K562 (cell line): ENCODE measurements around the gene UBXN11. TPM values are rescaled to one million over a fixed set of nuclear protein-coding genes. Genes with fewer than 3 reads are reported as not detected.
A peak's percentile ranks its signal among the peaks of the same experiment; 100 is the strongest.

Source experiments
- CAMTA2 ChIP-seq: fragments of 250-450 bp; sonication (Bioruptor Pico); conservative IDR thresholded peaks from 2 replicates; pipeline ENCODE4 v1.5.1; 2022
- CBX2 ChIP-seq: fragments of 200-600 bp; sonication (generic); IDR thresholded peaks from one replicate; pipeline ENCODE4 v1.6.1; 2012; ENCODE audit warnings: mild to moderate bottlenecking, low read length, inconsistent platforms; ENCODE audit not compliant: insufficient read depth, poor library complexity, severe bottlenecking
- CREBBP ChIP-seq: IDR thresholded peaks from one replicate; pipeline ENCODE4 v1.6.1; 2012; ENCODE audit warnings: low read depth, mild to moderate bottlenecking, control low read depth, inconsistent platforms, low read length
- ELK3 ChIP-seq: fragments of 450-650 bp; formaldehyde crosslinking; IDR thresholded peaks from 2 replicates; pipeline ENCODE4 v1.4.0; 2020; ENCODE audit warnings: mild to moderate bottlenecking
- HDAC3 ChIP-seq: fragments of 450-650 bp; IDR thresholded peaks from 2 replicates; pipeline ENCODE4 v1.6.1; 2018; ENCODE audit warnings: borderline replicate concordance, mild to moderate bottlenecking, moderate library complexity; ENCODE audit not compliant: partially characterized antibody
- HNRNPH1 ChIP-seq: fragments of 200-400 bp; formaldehyde crosslinking; optimal IDR thresholded peaks from 2 replicates; pipeline ENCODE3; 2017; ENCODE audit warnings: low read depth, mild to moderate bottlenecking, low read length, moderate library complexity
- NFXL1 ChIP-seq: fragments of 450-650 bp; formaldehyde crosslinking; IDR thresholded peaks from 2 replicates; pipeline ENCODE4 v1.4.0; 2021; ENCODE audit warnings: mild to moderate bottlenecking
- NR3C1 ChIP-seq: sonication (generic); formaldehyde crosslinking; IDR thresholded peaks from 2 replicates; pipeline ENCODE4 v1.8.1; 2022; ENCODE audit warnings: missing genetic modification reagents
- PBX2 ChIP-seq, 2 experiments: IDR thresholded peaks in 1 of 2; conservative IDR thresholded peaks in 1 of 2; 2 replicates each; pipeline ENCODE4 v1.6.1; 2016; ENCODE audit warnings: low read depth in 2 of 2, mild to moderate bottlenecking in 1 of 2, missing compliant biosample characterization in 1 of 2, missing genetic modification characterization in 1 of 2, moderate library complexity in 1 of 2
- SMAD2 ChIP-seq: fragments of 150-350 bp; IDR thresholded peaks from 2 replicates; pipeline ENCODE4 v1.6.1; 2014; ENCODE audit warnings: low read depth, mild to moderate bottlenecking, low read length
- TAF9B ChIP-seq: fragments of 450-650 bp; IDR thresholded peaks from 2 replicates; pipeline ENCODE4 v1.6.1; 2018; ENCODE audit warnings: mild to moderate bottlenecking; ENCODE audit not compliant: partially characterized antibody
- TARDBP ChIP-seq: fragments of 450-650 bp; IDR thresholded peaks from 2 replicates; pipeline ENCODE4 v1.6.1; 2016
- TEAD1 ChIP-seq, 2 experiments: fragments of 450-650 bp in 1 of 2; sonication (generic) in 1 of 2; formaldehyde crosslinking; IDR thresholded peaks; 2 replicates each; pipeline versions ENCODE4 v1.4.0 to v1.8.0; 2020 to 2022; ENCODE audit warnings: mild to moderate bottlenecking in 2 of 2, missing genetic modification reagents in 1 of 2
- YBX1 ChIP-seq: fragments of 450-650 bp; IDR thresholded peaks from 2 replicates; pipeline ENCODE4 v1.7.1; 2016; ENCODE audit warnings: mild to moderate bottlenecking
- ZBTB34 ChIP-seq: fragments of 250-450 bp; sonication (Bioruptor Pico); IDR thresholded peaks from 2 replicates; pipeline ENCODE4 v1.8.0; 2021; ENCODE audit warnings: mild to moderate bottlenecking, moderate library complexity
- ZFP30 ChIP-seq: fragments of 250-450 bp; sonication (Bioruptor Pico); IDR thresholded peaks from 2 replicates; pipeline ENCODE4 v1.8.0; 2022; ENCODE audit warnings: moderate library complexity, mild to moderate bottlenecking, inconsistent platforms, borderline replicate concordance
- ZNF217 ChIP-seq: sonication (generic); formaldehyde crosslinking; IDR thresholded peaks from 2 replicates; pipeline ENCODE4 v1.8.0; 2022; ENCODE audit warnings: mild to moderate bottlenecking, missing genetic modification reagents
- ZNF76 ChIP-seq: fragments of 250-450 bp; sonication (Bioruptor Pico); IDR thresholded peaks from 2 replicates; pipeline ENCODE4 v1.4.0; 2020; ENCODE audit warnings: mild to moderate bottlenecking, moderate library complexity, borderline replicate concordance
- polyA plus RNA-seq, 8 experiments: library from polyadenylated mRNA; depleted of rRNA in 4 of 8; stranded (reverse) in 5 of 8; unstranded in 3 of 8; fragments of >200 nt; fragmentation: Nextera tagmentation in 2 of 8; fragmentation: Illumina TruSeq in 1 of 8; extraction: Ambion mirVana in 2 of 8; extraction: Trizol in 1 of 8; gene quantifications; 2 replicates each; pipeline versions ENCODE4 v1.2.1 to v1.2.3, GENCODE V29; 2011 to 2014; ENCODE audit warnings: inconsistent platforms in 1 of 8, missing spikeins in 1 of 8
- total RNA-seq, 7 experiments: library from RNA; depleted of rRNA in 6 of 7; stranded (reverse); fragments of >200 nt in 6 of 7; fragmentation: Illumina TruSeq in 2 of 7; extraction: Trizol in 2 of 7; gene quantifications; 2 replicates each; pipeline versions ENCODE4 v1.2.1 to v1.2.3, GENCODE V29; 2011 to 2021; ENCODE audit warnings: low replicate concordance in 1 of 7
- TF ChIP-seq, protein P1 (sequence below), 2 experiments: IDR thresholded peaks; 2 replicates each; pipeline ENCODE4 v1.6.1; 2012; ENCODE audit warnings: improper control_type of control experiment in 2 of 2, low read depth in 2 of 2, low read length in 2 of 2, borderline replicate concordance in 1 of 2

UBXN11 gene
- total and polyA plus RNA-seq, 9 of the 15 experiments (the other 6 are each of a cell fraction or from before 2014, with no cell fraction given), result 0.48 to 34.3 (median 11.3) TPM

- TF ChIP-seq ZFP30 (CRISPR knock-in tag), result no peak
- peak in 1 of 2 experiments; percentile 72; a peak in 2 of 4 replicates for TF ChIP-seq TEAD1 (CRISPR knock-in tag; IDR thresholded peaks at IDR 0.05)
- no peak for TF ChIP-seq PBX2 (CRISPR knock-in tag; IDR thresholded peaks at IDR 0.05; ENCODE audit: low read depth)
- no peak for TF ChIP-seq PBX2 (tag; conservative IDR thresholded peaks at IDR 0.05; ENCODE audit: low read depth)
- TF ChIP-seq CREBBP, result no peak
- no peak for TF ChIP-seq ZNF76 (CRISPR knock-in tag)
- peak; percentile 83; the same call in 1 of the 2 replicates for TF ChIP-seq CAMTA2
- TF ChIP-seq HDAC3, result no peak
- no peak for TF ChIP-seq ZNF217
- TF ChIP-seq CBX2, result no peak
- TF ChIP-seq TARDBP, result no peak
- 0 out of 2 replicates have a peak, but pooled peaks have one; percentile 24 for TF ChIP-seq NR3C1 (CRISPR knock-in tag)
- no peak for TF ChIP-seq HNRNPH1
- no peak for TF ChIP-seq TAF9B
- TF ChIP-seq YBX1, result no peak
- TF ChIP-seq, protein P1, sequence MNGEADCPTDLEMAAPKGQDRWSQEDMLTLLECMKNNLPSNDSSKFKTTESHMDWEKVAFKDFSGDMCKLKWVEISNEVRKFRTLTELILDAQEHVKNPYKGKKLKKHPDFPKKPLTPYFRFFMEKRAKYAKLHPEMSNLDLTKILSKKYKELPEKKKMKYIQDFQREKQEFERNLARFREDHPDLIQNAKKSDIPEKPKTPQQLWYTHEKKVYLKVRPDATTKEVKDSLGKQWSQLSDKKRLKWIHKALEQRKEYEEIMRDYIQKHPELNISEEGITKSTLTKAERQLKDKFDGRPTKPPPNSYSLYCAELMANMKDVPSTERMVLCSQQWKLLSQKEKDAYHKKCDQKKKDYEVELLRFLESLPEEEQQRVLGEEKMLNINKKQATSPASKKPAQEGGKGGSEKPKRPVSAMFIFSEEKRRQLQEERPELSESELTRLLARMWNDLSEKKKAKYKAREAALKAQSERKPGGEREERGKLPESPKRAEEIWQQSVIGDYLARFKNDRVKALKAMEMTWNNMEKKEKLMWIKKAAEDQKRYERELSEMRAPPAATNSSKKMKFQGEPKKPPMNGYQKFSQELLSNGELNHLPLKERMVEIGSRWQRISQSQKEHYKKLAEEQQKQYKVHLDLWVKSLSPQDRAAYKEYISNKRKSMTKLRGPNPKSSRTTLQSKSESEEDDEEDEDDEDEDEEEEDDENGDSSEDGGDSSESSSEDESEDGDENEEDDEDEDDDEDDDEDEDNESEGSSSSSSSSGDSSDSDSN (IDR thresholded peaks at IDR 0.05; ENCODE audit: borderline replicate concordance in 1 of 2, low read depth in 2 of 2, low read length in 2 of 2), result no peak; a peak in 1 of 4 replicates
- TF ChIP-seq SMAD2, result no peak
- no peak; the same call in 1 of the 2 replicates for TF ChIP-seq ZBTB34
- no peak for TF ChIP-seq ELK3 (CRISPR knock-in tag)
- TF ChIP-seq NFXL1 (CRISPR knock-in tag), result no peak
Observed at GRCh38 chr1:26279456-26280332, 26.7 kb downstream of the UBXN11 start, which contains the start of gene SH3BGRL3 (continued).
